ENCODE data around the gene DNAJC3.
"Not testable (repeated sequence)": the region's sequence is repeated elsewhere in the genome, so short reads cannot be mapped to it uniquely, and the experiment has no call there.

Gene DNAJC3

GRCh38 chr13:95716231-95716630 lies 39.3 kb downstream of the DNAJC3 start:
- no peak for DNase-seq

GRCh38 chr13:95722241-95722640 lies 45.3 kb downstream of the DNAJC3 start:
- DNase-seq, result no peak

- DNase-seq, result no peak
Measured at GRCh38 chr13:95723438-95723837, 46.5 kb downstream of the DNAJC3 start.

- no peak for DNase-seq
Measured at GRCh38 chr13:95724252-95724651, 47.3 kb downstream of the DNAJC3 start.

GRCh38 chr13:95726876-95727275 lies 49.9 kb downstream of the DNAJC3 start:
- no peak for DNase-seq

- no peak for DNase-seq
Measured at GRCh38 chr13:95728957-95729356, 52.0 kb downstream of the DNAJC3 start.

- DNase-seq, result no peak
Measured at GRCh38 chr13:95734124-95734523, 57.2 kb downstream of the DNAJC3 start.

GRCh38 chr13:95740071-95740978 lies 63.4 kb downstream of the DNAJC3 start:
- DNase-seq, result peak in 1 of 2 experiments; percentile 65

- DNase-seq, result no peak
Measured at GRCh38 chr13:95740979-95741320, 64.0 kb downstream of the DNAJC3 start.

- peak; percentile 25 to 74 for DNase-seq
Measured at GRCh38 chr13:95741584-95742563, 64.9 kb downstream of the DNAJC3 start.

GRCh38 chr13:95743192-95743591 lies 66.3 kb downstream of the DNAJC3 start:
- no peak for DNase-seq

GRCh38 chr13:95745289-95745688 lies 68.3 kb downstream of the DNAJC3 start:
- DNase-seq, result peak; percentile 53 to 75

GRCh38 chr13:95745752-95746151 lies 68.8 kb downstream of the DNAJC3 start:
- DNase-seq, result peak; percentile 31 to 43

GRCh38 chr13:95749545-95749944 lies 72.6 kb downstream of the DNAJC3 start:
- DNase-seq, result peak; percentile 78

GRCh38 chr13:95752677-95753076 lies 75.7 kb downstream of the DNAJC3 start:
- no peak for DNase-seq

- DNase-seq, result no peak
Measured at GRCh38 chr13:95754069-95754468, 77.1 kb downstream of the DNAJC3 start.

- DNase-seq, result no peak
Measured at GRCh38 chr13:95756072-95756471, 79.1 kb downstream of the DNAJC3 start.

- DNase-seq, result not testable (repeated sequence)
Measured at GRCh38 chr13:95762626-95763025, 85.7 kb downstream of the DNAJC3 start.

GRCh38 chr13:95763601-95764000 lies 86.7 kb downstream of the DNAJC3 start:
- DNase-seq, result no peak

GRCh38 chr13:95771905-95772304 lies 95.0 kb downstream of the DNAJC3 start:
- DNase-seq, result no peak

GRCh38 chr13:95779522-95779921 lies 102.6 kb downstream of the DNAJC3 start:
- DNase-seq, result no peak

- no peak for DNase-seq
Measured at GRCh38 chr13:95781016-95781415, 104.1 kb downstream of the DNAJC3 start.

GRCh38 chr13:95781940-95782339 lies 105.0 kb downstream of the DNAJC3 start:
- not testable (repeated sequence) for DNase-seq

GRCh38 chr13:95783747-95784146 lies 106.8 kb downstream of the DNAJC3 start:
- DNase-seq, result no peak
